HG02610 (cell line): Measurements from ENCODE around the gene CCDC167.

Source experiments
- ATAC-seq: cut with Tn5 transposase; IDR thresholded peaks from one replicate; pipeline ENCODE4 v1.9.1; 2021; ENCODE audit warnings: mild to moderate bottlenecking, moderate library complexity; ENCODE audit not compliant: unreplicated experiment

CCDC167 gene

GRCh38 chr6:37499433-37500293 lies at the start of gene CCDC167:
TSS of gene CCDC167 (minus strand) at chr6:37499893. CDS start at chr6:37499863, 30 bp downstream.
- peak; percentile 86 for ATAC-seq

DNA sequence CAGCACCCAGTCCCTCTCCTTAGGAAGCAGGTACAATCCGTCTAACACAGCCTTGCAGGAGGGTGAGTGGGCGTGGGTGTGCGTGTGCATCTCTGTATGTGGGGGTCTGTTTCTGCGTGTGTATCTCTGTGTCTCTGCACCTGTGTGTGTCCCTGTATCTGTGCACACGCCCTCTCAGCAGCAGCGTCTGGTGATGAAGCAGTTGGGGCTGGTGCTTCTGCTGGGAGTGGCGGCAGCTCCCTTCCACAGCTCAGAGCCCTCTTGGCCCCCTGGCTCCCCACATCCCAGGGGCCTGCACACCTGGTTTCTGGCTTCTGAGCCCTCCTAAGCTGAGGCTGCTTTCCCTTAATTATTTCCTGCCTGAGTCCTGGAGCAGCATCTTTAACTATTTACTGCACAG lies 49.5 kb upstream of the CCDC167 start:
- no peak for ATAC-seq

GRCh38 chr6:37548067-37548674 lies 48.5 kb upstream of the CCDC167 start:
- no peak for ATAC-seq

GRCh38 chr6:37547564-37548061 lies 47.9 kb upstream of the CCDC167 start:
- no peak for ATAC-seq

DNA sequence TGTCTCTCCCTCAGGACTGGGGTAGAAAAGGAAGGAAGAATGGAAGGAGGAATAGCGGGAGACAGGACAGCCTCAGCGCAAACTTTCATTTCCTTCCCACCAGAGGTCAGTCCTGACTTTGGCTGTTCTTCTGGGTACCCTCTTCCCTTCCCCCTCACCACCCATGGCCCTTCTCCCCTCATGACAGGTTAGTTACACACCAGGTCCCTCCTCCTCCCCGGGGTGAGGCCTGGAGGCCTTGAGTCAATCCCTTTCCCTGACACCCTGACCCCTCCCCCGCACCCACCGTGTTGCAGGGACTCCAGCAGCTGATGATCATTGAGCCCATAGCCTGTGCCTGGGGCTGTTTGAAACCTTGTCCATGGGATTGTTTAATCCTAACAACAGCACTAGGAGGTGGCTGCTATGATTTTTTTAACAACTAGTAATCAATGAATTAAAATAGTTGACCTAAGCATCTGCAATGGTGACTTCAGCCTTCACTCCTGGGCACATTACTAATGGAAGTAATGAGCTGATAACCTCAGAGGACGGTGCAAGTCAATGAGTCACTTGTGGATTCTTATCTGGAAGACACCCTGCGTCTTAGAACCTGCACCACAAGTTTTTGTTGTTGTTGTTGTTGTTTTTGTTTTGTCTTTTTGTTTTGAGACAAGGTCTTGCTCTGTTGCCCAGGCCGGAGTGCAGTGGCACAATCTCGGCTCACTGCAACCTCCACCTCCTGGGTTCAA lies 46.6 kb upstream of the CCDC167 start:
- no peak for ATAC-seq

- no peak for ATAC-seq
These were observed 44.8 kb upstream of the CCDC167 start for GRCh38 chr6:37544530-37544929.

GRCh38 chr6:37543361-37543760 lies 43.7 kb upstream of the CCDC167 start:
- ATAC-seq: no peak

DNA sequence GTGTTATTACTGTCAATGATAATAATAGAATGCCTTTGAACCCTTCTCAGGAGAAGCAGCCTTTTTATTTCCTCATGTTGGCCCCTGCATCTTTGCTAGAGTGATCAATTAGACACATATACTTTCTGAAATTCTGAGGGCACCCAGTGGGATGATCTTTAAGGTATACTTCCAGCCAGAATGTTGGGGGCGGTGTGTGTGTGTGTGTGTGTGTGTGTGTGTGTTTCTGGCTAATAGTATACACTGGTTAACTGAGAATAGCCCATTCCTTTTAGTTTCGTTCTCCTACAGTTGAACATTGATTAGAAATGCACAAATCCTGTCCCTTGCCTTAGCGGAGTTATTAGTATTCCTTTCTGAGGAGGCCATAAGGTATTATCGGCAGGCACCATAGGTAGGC lies 41.7 kb upstream of the CCDC167 start:
- ATAC-seq: no peak

DNA sequence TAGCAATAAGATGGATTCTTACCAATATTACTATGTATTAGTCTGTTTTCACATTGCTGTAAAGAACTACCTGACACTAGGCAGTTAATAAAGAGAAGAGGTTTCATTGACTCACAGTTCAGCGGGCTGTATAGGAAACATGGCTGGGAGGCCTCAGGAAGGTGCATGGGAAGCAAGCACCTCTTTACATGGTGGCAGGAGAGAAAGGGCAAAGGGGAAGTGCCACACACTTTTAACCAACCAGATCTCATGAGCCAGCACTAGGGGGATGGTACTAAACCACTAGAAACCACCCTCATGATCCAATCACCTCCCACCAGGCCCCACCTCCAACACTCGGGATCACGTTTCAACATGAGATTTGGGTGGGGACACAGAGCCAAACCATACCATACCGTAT lies 40.7 kb upstream of the CCDC167 start:
- ATAC-seq: no peak

- ATAC-seq: no peak
These were observed 40.3 kb upstream of the CCDC167 start for GRCh38 chr6:37540029-37540352.

DNA sequence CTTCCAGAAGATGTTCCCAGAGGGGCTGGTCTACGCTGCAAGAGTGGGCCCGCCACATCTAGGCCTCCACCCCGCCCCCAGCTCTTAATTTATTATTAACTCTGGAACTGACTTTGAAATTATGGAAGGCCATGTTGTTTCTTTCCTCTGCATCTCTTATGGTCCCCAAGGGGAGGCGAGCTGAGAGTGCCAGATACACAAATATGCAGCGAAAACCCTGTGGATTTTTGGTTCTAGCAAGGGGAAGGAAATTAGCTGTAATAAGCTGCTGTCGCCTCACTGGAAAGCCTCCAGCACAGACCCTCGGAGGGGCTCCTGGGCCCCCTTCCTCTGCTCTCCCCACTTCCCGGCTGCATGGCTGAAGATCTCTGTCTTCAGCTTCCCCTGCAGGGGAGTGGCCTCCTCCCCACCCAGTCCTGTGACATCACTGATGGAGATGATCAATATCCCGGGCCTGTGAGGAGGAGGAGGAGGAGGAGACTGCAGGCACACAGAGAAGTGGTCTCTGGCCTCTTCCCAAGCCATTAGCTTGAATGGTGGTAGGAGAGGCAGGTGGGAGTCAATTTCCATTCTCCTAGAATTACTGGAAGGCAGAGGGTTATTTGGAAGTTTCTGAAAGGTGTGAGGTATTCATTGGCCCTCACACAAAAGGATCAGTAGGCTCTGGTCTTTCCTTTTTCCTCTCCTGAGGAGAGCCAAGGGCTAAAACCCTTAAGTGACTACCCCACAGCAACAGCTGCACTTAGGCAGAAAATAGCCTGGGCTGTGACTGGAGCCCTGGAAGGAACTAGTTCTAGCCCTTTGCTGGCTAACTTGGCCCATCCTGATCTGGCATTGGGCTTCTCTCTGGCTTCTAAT lies 39.7 kb upstream of the CCDC167 start:
- no peak for ATAC-seq

DNA sequence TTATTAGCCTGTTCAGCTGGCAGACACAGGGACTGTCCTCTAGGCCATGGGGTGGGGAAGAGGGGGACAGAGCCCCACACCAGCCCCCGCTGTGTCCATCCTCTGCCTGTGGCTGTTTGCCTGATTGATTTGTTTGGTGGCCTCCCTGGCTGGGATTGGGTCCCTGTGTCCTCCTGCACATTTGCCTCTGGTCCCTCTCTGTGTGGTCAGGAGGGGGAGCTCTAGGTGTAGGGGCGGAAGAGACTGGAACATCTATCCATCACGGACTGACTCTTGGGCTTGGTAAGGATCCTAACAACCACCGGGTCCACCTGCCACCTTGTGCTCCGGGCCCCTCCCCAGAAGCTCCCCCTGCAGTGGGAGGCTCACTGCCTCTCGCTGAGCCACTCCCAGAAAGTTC lies 38.4 kb upstream of the CCDC167 start:
- ATAC-seq: no peak

GRCh38 chr6:37537548-37537947 lies 37.9 kb upstream of the CCDC167 start:
- ATAC-seq: no peak

DNA sequence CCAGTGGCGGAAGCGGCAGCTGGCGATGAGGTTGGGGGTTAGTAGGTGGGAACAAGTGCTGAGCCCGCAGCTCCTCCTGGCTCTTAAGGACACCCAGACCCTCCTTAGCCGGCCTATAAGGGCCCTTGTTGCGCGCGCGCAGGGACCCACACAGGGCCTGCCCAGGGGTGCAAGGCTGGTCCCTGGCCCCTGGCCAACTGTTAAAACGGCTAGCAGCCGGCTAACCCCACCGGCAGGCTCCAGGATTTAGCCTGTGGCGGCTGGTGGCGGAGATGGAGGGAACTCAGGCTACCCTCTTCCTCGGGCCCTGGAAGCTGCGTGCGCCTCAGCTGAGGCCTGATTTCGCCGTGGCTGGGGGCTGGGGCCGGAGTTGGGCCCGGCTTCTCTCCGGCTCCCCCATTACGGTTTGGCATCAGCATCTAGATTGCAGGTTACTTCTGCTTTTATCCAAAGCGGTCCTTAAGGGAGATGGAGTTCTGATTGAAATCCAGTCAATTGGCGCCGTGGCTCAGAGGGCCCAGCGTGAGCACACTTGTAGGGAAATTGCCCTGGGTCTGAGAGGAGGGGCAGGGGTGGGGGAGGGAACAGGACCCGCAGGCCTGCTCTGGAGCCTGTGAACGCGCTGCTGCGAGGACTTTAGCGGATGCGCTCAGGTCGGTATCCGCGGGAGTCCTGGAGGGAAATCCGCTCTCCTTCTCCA lies 36.9 kb upstream of the CCDC167 start:
- no peak for ATAC-seq

- no peak for ATAC-seq
These were observed 36.2 kb upstream of the CCDC167 start for GRCh38 chr6:37535759-37536490.

DNA sequence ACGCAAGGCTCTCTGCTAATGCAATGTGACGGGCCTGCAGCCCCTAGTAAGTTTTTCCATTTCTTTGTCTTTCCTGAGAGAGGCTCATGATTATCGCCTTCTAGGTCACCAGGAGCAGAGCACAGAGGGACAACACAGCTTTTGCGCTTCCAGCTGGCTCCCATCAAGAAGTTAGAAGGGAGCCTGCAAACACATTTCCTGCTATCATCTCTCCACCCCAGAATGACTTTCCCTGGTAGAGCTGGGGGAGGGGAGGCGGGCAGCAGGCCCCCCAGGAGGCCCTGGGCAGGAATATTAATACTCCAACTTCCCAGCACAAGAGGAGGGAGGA lies 35.7 kb upstream of the CCDC167 start:
- ATAC-seq: no peak

- ATAC-seq: no peak
These were observed 35.2 kb upstream of the CCDC167 start for GRCh38 chr6:37534893-37535292.

DNA sequence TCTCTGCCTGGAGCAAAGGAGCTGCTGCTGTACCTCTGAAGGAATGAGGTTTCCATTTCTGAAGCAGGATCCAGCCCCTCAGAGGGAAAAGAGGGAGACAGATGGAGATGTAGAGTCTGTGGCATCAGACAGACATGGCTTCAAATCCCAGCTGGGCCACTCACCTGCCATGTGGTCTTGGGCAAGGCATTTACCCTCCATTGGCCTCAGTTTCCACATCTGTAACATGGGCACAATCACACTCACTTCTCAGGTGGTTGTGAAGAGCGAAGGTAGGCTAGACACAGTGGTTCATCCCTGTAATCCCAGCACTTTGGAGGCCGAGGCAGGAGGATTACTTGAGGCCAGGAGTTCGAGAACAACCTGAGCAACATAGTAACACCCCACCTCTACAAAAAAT lies 32.4 kb upstream of the CCDC167 start:
- ATAC-seq: no peak

- no peak for ATAC-seq
These were observed 31.8 kb upstream of the CCDC167 start for GRCh38 chr6:37531437-37532036.
